Prostate gland (tissue), 2 donors: ENCODE results near the gene ETS2.

Source experiments
- CTCF ChIP-seq, 4 experiments: fragments of 200-600 bp in 2 of 4; fragments of 450-650 bp in 2 of 4; sonication (generic) in 2 of 4; IDR thresholded peaks; 1 replicate in 3 of 4; 2 replicates in 1 of 4; pipeline ENCODE4 v1.5.1; 2016 to 2019; ENCODE audit warnings: antibody characterized with exemption in 4 of 4, mild to moderate bottlenecking in 2 of 4, moderate library complexity in 2 of 4
- POLR2AphosphoS5 ChIP-seq: sonication (generic); formaldehyde crosslinking; IDR thresholded peaks from one replicate; pipeline ENCODE4 v1.6.1; 2017; ENCODE audit warnings: antibody characterized with exemption

- TF ChIP-seq POLR2AphosphoS5 = no peak
- TF ChIP-seq CTCF (IDR thresholded peaks at IDR 0.05) = peak; percentile 21 to 65 (median 52)
Measured at GRCh38 chr21:38804789-38805327, 871 bp upstream of the ETS2 start.
